Mesenchymal stem cell (in vitro differentiated cells and primary cell): Measurements from ENCODE around the gene TBC1D14.
A peak's percentile ranks its signal among the peaks of the same experiment; 100 is the strongest.

Experiments
- DNase-seq: peaks from one replicate; pipeline ENCODE4 v3.0.0-alpha.2; 2013
- H2AFZ ChIP-seq: one replicate; pipeline ENCODE4 v1.6.1; 2013; ENCODE audit warnings: low read depth, mild to moderate bottlenecking, control low read depth, inconsistent platforms, low read length, moderate library complexity
- H2AK5ac ChIP-seq: 2 replicates; pipeline ENCODE4 v1.6.1; 2013; ENCODE audit warnings: low read length, moderate library complexity, mild to moderate bottlenecking, inconsistent platforms; ENCODE audit not compliant: severe bottlenecking
- H2BK120ac ChIP-seq: one replicate; pipeline ENCODE4 v1.6.1; 2013; ENCODE audit warnings: low read depth, mild to moderate bottlenecking, inconsistent platforms, low read length, moderate library complexity
- H2BK12ac ChIP-seq, 2 experiments: one replicate each; pipeline ENCODE4 v1.6.1; 2013; ENCODE audit warnings: inconsistent platforms in 2 of 2, low read length in 2 of 2, mild to moderate bottlenecking in 2 of 2, moderate library complexity in 2 of 2, control low read depth in 1 of 2
- H2BK15ac ChIP-seq: one replicate; pipeline ENCODE4 v1.6.1; 2013; ENCODE audit warnings: mild to moderate bottlenecking, low read depth, inconsistent platforms; ENCODE audit not compliant: poor library complexity, severe bottlenecking
- H2BK5ac ChIP-seq: 2 replicates; pipeline ENCODE4 v1.6.1; 2013; ENCODE audit warnings: low read depth, mild to moderate bottlenecking, low read length, control low read depth, inconsistent platforms; ENCODE audit not compliant: poor library complexity, severe bottlenecking
- H3K14ac ChIP-seq, 2 experiments: one replicate each; pipeline ENCODE4 v1.6.1; 2013; ENCODE audit warnings: inconsistent platforms in 2 of 2, low read length in 2 of 2, control low read depth in 1 of 2, mild to moderate bottlenecking in 1 of 2, moderate library complexity in 1 of 2
- H3K18ac ChIP-seq, 2 experiments: one replicate each; pipeline ENCODE4 v1.6.1; 2013; ENCODE audit warnings: inconsistent platforms in 2 of 2, low read length in 2 of 2, control low read depth in 1 of 2, low read depth in 1 of 2, mild to moderate bottlenecking in 1 of 2
- H3K23ac ChIP-seq, 2 experiments: one replicate each; pipeline ENCODE4 v1.6.1; 2013; ENCODE audit warnings: inconsistent platforms in 2 of 2, low read length in 2 of 2, mild to moderate bottlenecking in 2 of 2, moderate library complexity in 2 of 2, control low read depth in 1 of 2
- H3K27ac ChIP-seq: 2 replicates; pipeline ENCODE4 v1.5.1; 2013; ENCODE audit warnings: mild to moderate bottlenecking, moderate library complexity, low read length, control low read depth, inconsistent platforms; ENCODE audit not compliant: poor library complexity, severe bottlenecking
- H3K27me3 ChIP-seq, 2 experiments: 2 replicates each; pipeline versions ENCODE4 v1.6.1 to v1.7.0; 2013; ENCODE audit warnings: low read length in 2 of 2, mild to moderate bottlenecking in 2 of 2, moderate library complexity in 2 of 2, control low read depth in 1 of 2, inconsistent platforms in 1 of 2; ENCODE audit not compliant: control insufficient read depth in 1 of 2, insufficient read depth in 1 of 2
- H3K36me3 ChIP-seq, 2 experiments: 2 replicates each; pipeline versions ENCODE4 v1.6.1 to v1.7.0; 2013; ENCODE audit warnings: low read length in 2 of 2, control low read depth in 1 of 2, inconsistent platforms in 1 of 2, low read depth in 1 of 2, mild to moderate bottlenecking in 1 of 2; ENCODE audit not compliant: insufficient read depth in 2 of 2, control insufficient read depth in 1 of 2
- H3K4ac ChIP-seq, 2 experiments: one replicate each; pipeline ENCODE4 v1.6.1; 2013; ENCODE audit warnings: inconsistent platforms in 2 of 2, low read length in 2 of 2, mild to moderate bottlenecking in 2 of 2, moderate library complexity in 2 of 2, control low read depth in 1 of 2, low read depth in 1 of 2
- H3K4me1 ChIP-seq: 2 replicates; pipeline ENCODE4 v1.6.1; 2013; ENCODE audit warnings: low read depth, low read length, control low read depth; ENCODE audit not compliant: control insufficient read depth, insufficient read depth
- H3K4me2 ChIP-seq: 2 replicates; pipeline ENCODE4 v1.6.1; 2013; ENCODE audit warnings: low read length, mild to moderate bottlenecking, inconsistent platforms; ENCODE audit not compliant: poor library complexity, severe bottlenecking
- H3K4me3 ChIP-seq, 2 experiments: 2 replicates each; pipeline versions ENCODE4 v1.5.1 to v1.7.0; 2013; ENCODE audit warnings: low read length in 2 of 2, mild to moderate bottlenecking in 2 of 2, control low read depth in 1 of 2, low read depth in 1 of 2; ENCODE audit not compliant: insufficient read depth in 1 of 2
- H3K79me1 ChIP-seq: replicated peaks from 2 replicates; pipeline ENCODE4 v1.6.1; 2013; ENCODE audit warnings: mild to moderate bottlenecking, control low read depth, low read length, inconsistent platforms; ENCODE audit not compliant: poor library complexity, severe bottlenecking
- H3K9ac ChIP-seq: 2 replicates; pipeline ENCODE4 v1.7.0; 2013; ENCODE audit warnings: mild to moderate bottlenecking, low read length, moderate library complexity
- H3K9me3 ChIP-seq: 2 replicates; pipeline ENCODE4 v1.7.0; 2013; ENCODE audit warnings: mild to moderate bottlenecking, low read length; ENCODE audit not compliant: control insufficient read depth
- H4K8ac ChIP-seq: one replicate; pipeline ENCODE4 v1.6.1; 2013; ENCODE audit warnings: inconsistent platforms, mild to moderate bottlenecking, low read length, moderate library complexity
- H4K91ac ChIP-seq: one replicate; pipeline ENCODE4 v1.6.1; 2013; ENCODE audit warnings: mild to moderate bottlenecking, low read length, inconsistent platforms
- WGBS: methylation state at CpG from one replicate; pipeline ENCODE4 v1.1.7; 2013; ENCODE audit warnings: mixed read lengths; 5-methylcytosine and 5-hydroxymethylcytosine counted together

Gene TBC1D14

DNA sequence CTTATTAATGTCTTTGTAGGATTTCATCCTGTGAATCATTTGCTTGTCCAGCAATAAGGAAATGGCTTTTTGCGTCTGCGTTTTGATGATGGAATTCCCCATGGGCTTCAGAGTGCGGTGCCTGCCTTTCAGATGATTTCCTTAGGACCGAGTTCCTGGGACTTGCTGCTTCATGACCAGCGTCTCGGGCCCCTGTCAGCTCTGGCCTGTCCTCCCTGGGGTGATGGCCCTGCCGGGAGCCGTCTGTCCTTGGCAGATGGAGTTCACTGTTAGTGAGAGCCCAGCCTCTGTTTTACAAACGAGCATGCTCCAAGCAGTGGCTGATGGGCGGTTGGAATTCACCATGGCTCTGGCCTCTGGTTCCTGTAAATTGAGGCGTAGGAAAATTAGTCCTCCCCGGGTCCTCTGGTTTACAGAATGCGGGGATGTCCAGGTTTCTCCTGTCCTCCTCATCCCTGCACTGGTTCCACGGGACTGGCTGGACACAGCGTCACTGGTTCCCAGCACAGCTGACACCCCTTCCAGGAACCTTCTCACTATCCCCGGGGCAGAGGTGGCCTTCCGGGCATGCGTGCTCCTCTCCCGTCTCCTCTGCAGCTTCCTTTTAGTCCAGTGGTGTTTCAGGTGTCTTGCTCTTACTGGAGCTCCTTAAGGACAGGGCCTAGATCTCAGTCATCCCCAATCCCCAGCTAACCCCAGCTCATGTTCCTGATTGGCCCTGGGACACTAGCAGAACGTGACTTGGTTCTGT, 34.9 kb downstream of the TBC1D14 start:
- Histone ChIP-seq H4K91ac (peak overlapping the region; percentile 53), H3K14ac (peak overlapping the region in 1 of 2 experiments; percentile 66), H2AK5ac (peak overlapping the region; percentile 84), H2BK12ac (peak overlapping the region; percentile 82 to 92), H3K36me3 (no peaks in the 10 kb centered on the region), H3K27me3 (no peaks in the 10 kb centered on the region), H3K79me1 (peaks cover 33% of the 10 kb centered on the region), H2AFZ (no peak overlapping the region), H3K4me1 (peaks cover 48% of the 10 kb centered on the region), H3K9me3 (no peaks in the 10 kb centered on the region), H3K4me3 (no peak overlapping the region), H4K8ac (peak overlapping the region; percentile 62), H3K9ac (no peak overlapping the region), H3K4ac (peak overlapping the region; percentile 55 to 75), H3K23ac (no peak overlapping the region), H2BK15ac (peak overlapping the region; percentile 92), H3K18ac (peak overlapping the region; percentile 82 to 88), H3K27ac (peak overlapping the region; percentile 9), H2BK5ac (peak overlapping the region; percentile 22), H3K4me2 (no peak overlapping the region), H2BK120ac (peak overlapping the region; percentile 50)
- peak; percentile 81 for DNase-seq
- 53% methylated on average over 20 of the region's 20 CpGs for WGBS

DNA sequence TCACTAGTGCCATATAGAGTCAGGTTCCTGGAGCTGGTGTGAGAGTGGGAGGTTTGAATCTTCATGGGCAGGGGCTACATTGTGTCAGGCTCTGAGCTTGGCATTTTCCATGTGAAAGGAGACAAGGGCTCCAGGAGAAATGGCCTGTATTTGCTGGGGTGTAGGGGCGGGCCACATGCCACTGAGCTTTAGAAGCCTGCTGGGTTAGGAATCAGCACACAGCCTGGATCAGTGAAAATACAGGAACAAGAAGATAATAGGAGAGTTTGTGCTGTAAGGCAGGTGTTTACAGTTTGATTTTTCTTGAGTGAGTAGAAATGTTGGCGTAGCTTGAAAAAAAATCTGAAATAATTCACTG, 35.4 kb downstream of the TBC1D14 start:
- Histone ChIP-seq H3K4me1 (peaks cover 42% of the 10 kb centered on the region), H3K27ac (no peak overlapping the region)

DNA sequence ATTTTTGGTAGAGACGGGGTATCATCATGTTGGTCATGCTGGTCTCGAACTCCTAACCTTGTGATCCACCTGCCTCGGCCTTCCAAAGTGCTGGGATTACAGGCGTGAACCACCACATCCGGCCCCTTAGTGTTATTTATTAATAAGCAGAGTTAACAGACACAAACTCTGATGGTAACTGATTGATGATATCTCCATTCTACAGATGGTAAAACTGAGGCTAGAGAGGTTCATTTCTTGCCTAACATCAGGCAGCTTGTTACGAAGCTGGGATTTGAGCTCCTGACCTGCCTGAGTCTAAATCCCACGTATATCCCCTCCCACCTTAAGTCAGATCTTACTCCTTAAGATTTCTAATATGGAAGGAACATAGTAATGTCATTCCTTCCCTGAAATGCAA, 36.9 kb downstream of the TBC1D14 start:
- Histone ChIP-seq H4K8ac (no peak overlapping the region), H2AK5ac (peak overlapping the region; percentile 81), H3K36me3 (no peaks in the 10 kb centered on the region), H3K4me2 (no peak overlapping the region), H3K79me1 (peaks cover 29% of the 10 kb centered on the region), H2BK5ac (no peak overlapping the region), H4K91ac (no peak overlapping the region), H3K14ac (no peak overlapping the region), H2BK120ac (no peak overlapping the region), H3K9ac (no peak overlapping the region), H3K4me3 (no peak overlapping the region), H2BK12ac (no peak overlapping the region), H2AFZ (no peak overlapping the region), H3K23ac (no peak overlapping the region), H3K27me3 (no peaks in the 10 kb centered on the region), H3K4ac (no peak overlapping the region), H2BK15ac (no peak overlapping the region), H3K18ac (no peak overlapping the region), H3K27ac (no peak overlapping the region), H3K9me3 (no peaks in the 10 kb centered on the region), H3K4me1 (peaks cover 33% of the 10 kb centered on the region)
- 97% methylated on average over 5 of the region's 7 CpGs for WGBS
- no peak for DNase-seq

More for the DNA sequence above, 35.4 kb downstream of the TBC1D14 start:
- no peaks in the 10 kb centered on the region for H3K9me3 ChIP-seq
- H4K8ac ChIP-seq: peak overlapping the region; percentile 62
- H2BK5ac ChIP-seq: no peak overlapping the region
- no peaks in the 10 kb centered on the region for H3K36me3 ChIP-seq
- peak overlapping the region; percentile 92 for H2BK15ac ChIP-seq
- WGBS: 100% methylated on average over 2 of the region's 2 CpGs
- H2BK12ac ChIP-seq: peak overlapping the region; percentile 3 to 92
- DNase-seq: no peak
- H3K27me3 ChIP-seq: no peaks in the 10 kb centered on the region
- H3K14ac ChIP-seq: no peak overlapping the region
- peak overlapping the region; percentile 84 for H2AK5ac ChIP-seq
- H3K4ac ChIP-seq: peak overlapping the region; percentile 6 to 55
- H3K4me2 ChIP-seq: no peak overlapping the region
- H2AFZ ChIP-seq: no peak overlapping the region
- no peak overlapping the region for H3K9ac ChIP-seq
- H2BK120ac ChIP-seq: no peak overlapping the region
- H3K4me3 ChIP-seq: no peak overlapping the region
- H3K18ac ChIP-seq: peak overlapping the region in 1 of 2 experiments; percentile 82
- H3K23ac ChIP-seq: no peak overlapping the region
- peak overlapping the region; percentile 53 for H4K91ac ChIP-seq
- peaks cover 31% of the 10 kb centered on the region for H3K79me1 ChIP-seq

DNA sequence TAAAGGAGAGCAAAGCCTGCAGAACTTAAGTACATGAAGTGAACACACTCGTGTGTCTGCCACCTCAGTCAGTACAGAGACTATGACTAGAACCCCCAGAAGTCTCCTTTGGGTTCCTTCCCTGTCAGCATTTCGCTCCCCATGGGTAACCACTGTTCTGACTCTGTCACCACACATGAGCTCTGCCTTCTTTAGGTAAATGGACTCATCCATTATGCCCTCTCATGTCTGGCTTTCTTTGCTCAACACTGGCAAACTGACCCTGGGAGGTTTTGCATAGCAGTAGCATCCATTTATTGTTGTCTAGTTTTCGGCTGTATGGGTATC, 38.5 kb downstream of the TBC1D14 start:
- Histone ChIP-seq H2BK5ac (no peak overlapping the region), H2AK5ac (peak overlapping the region; percentile 13), H3K79me1 (peaks cover 39% of the 10 kb centered on the region), H3K27ac (no peak overlapping the region), H2BK15ac (no peak overlapping the region), H3K14ac (no peak overlapping the region), H3K36me3 (no peaks in the 10 kb centered on the region), H3K4me3 (no peak overlapping the region), H2AFZ (no peak overlapping the region), H3K4me2 (peak overlapping the region; percentile 48), H3K9me3 (no peaks in the 10 kb centered on the region), H3K9ac (no peak overlapping the region), H4K8ac (no peak overlapping the region), H3K18ac (no peak overlapping the region), H3K4me1 (peaks cover 28% of the 10 kb centered on the region), H4K91ac (no peak overlapping the region), H3K23ac (no peak overlapping the region), H3K27me3 (no peaks in the 10 kb centered on the region), H2BK12ac (no peak overlapping the region), H2BK120ac (no peak overlapping the region), H3K4ac (no peak overlapping the region)
- no peak for DNase-seq
- 92% methylated on average over 3 of the region's 3 CpGs for WGBS
